ENCODE measurements around the gene DEPP1.

DNA sequence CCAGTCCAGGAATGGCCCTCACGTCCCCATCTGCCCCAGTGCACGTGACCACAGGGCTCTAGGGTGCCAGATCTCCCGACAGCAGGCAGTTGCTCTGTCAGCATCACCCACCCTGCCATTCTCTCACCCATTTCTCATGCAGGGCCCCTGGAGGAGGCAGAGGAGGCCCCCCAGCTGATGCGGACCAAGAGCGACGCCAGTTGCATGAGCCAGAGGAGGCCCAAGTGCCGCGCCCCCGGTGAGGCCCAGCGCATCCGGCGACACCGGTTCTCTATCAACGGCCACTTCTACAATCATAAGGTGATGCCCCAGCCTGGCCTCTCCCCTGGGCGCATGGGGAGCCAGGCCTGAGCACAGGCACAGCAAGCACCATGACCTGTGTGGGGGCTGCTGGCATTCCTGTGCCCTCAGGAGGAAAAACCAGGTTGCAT lies 6.1 kb upstream of the DEPP1 start:
- TF ChIP-seq, protein P1, sequence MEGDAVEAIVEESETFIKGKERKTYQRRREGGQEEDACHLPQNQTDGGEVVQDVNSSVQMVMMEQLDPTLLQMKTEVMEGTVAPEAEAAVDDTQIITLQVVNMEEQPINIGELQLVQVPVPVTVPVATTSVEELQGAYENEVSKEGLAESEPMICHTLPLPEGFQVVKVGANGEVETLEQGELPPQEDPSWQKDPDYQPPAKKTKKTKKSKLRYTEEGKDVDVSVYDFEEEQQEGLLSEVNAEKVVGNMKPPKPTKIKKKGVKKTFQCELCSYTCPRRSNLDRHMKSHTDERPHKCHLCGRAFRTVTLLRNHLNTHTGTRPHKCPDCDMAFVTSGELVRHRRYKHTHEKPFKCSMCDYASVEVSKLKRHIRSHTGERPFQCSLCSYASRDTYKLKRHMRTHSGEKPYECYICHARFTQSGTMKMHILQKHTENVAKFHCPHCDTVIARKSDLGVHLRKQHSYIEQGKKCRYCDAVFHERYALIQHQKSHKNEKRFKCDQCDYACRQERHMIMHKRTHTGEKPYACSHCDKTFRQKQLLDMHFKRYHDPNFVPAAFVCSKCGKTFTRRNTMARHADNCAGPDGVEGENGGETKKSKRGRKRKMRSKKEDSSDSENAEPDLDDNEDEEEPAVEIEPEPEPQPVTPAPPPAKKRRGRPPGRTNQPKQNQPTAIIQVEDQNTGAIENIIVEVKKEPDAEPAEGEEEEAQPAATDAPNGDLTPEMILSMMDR (IDR thresholded peaks at IDR 0.05) = no peak
- TF ChIP-seq POLR2A (IDR thresholded peaks at IDR 0.05) = no peak
